HCT116 (cell line): ENCODE data around the gene PLEKHO2. TPM values are rescaled to one million over a fixed set of nuclear protein-coding genes. Genes with fewer than 3 reads are reported as not detected.

ENCODE experiments used
- ATAC-seq: fragments of 200-7000 bp; cut with Tn5 transposase; 2 replicates; pipeline ENCODE4 v1.9.1; 2020; ENCODE audit warnings: mild to moderate bottlenecking, moderate library complexity
- BruUV-seq: library from RNA; stranded (reverse); fragments of 400-500 nt; replicated peaks from 2 replicates; lab custom pipeline; 2021; lab: Mats Ljungman, UMichigan
- CTCF ChIA-PET: fragments of 300-600 bp; sonication (Branson Sonifier 250); formaldehyde crosslinking; loops from one replicate; lab custom pipeline; 2021; ENCODE audit warnings: antibody characterized with exemption; lab: Charles Lee
- POLR2A ChIA-PET: fragments of 300-600, 350-600 bp; sonication (Branson Sonifier 250); formaldehyde crosslinking; loops from one replicate; lab custom pipeline; 2021; ENCODE audit warnings: antibody characterized with exemption; lab: Charles Lee
- RAD21 ChIA-PET, 2 experiments: fragments of 300-600 bp; sonication (Branson Sonifier 250); formaldehyde crosslinking; loops; one replicate each; lab custom pipeline; 2023; ENCODE audit warnings: low total read pairs in 2 of 2; ENCODE audit not compliant: uncharacterized antibody in 2 of 2, unreplicated experiment in 2 of 2, low non-redundant PET in 1 of 2; lab: Charles Lee
- DNase-seq: peaks from one replicate; pipeline ENCODE4 v3.0.0-alpha.2; 2010; ENCODE audit warnings: low read depth, low spot score
- H2AFZ ChIP-seq: fragments of 200-600 bp; shearing (Covaris generic), sonication (generic); 2 replicates; pipeline ENCODE4 v1.6.1; 2017; ENCODE audit warnings: low read depth, mixed run types, mixed read lengths, antibody characterized with exemption, low read length; ENCODE audit not compliant: poor library complexity, severe bottlenecking
- H3K27ac ChIP-seq: 2 replicates; pipeline ENCODE4 v1.5.1; 2012; ENCODE audit warnings: low read depth, low read length
- H3K27me3 ChIP-seq: fragments of 200-600 bp; sonication (generic); 2 replicates; pipeline ENCODE4 v1.6.1; 2016; ENCODE audit warnings: mixed run types, low read length, mixed read lengths; ENCODE audit not compliant: insufficient read depth
- H3K36me3 ChIP-seq, 2 experiments: fragments of 200-500 bp in 1 of 2; fragments of 200-600 bp in 1 of 2; sonication (Bioruptor generic) in 1 of 2; sonication (generic) in 1 of 2; 2 replicates each; pipeline versions ENCODE4 v1.5.1 to v1.6.1; 2014 to 2016; ENCODE audit warnings: low read length in 2 of 2, inconsistent platforms in 1 of 2, mixed read lengths in 1 of 2, mixed run types in 1 of 2; ENCODE audit not compliant: insufficient read depth in 2 of 2, control insufficient read depth in 1 of 2
- H3K4me1 ChIP-seq, 2 experiments: fragments of 200-600 bp in 1 of 2; sonication (generic) in 1 of 2; 2 replicates each; pipeline versions ENCODE4 v1.5.1 to v1.6.1; 2012 to 2017; ENCODE audit warnings: low read length in 2 of 2, inconsistent platforms in 1 of 2, mild to moderate bottlenecking in 1 of 2, mixed read lengths in 1 of 2, mixed run types in 1 of 2, moderate library complexity in 1 of 2; ENCODE audit not compliant: insufficient read depth in 2 of 2, control insufficient read depth in 1 of 2
- H3K4me2 ChIP-seq: fragments of 200-600 bp; sonication (generic); 2 replicates; pipeline ENCODE4 v1.6.1; 2017; ENCODE audit warnings: mixed run types, low read length, mixed read lengths
- H3K4me3 ChIP-seq, 2 experiments: fragments of 200-600 bp in 1 of 2; sonication (generic) in 1 of 2; replicated peaks in 1 of 2; 2 replicates each; pipeline ENCODE4 v1.5.1; 2011 to 2016; ENCODE audit warnings: low read length in 2 of 2, control low read depth in 1 of 2, low read depth in 1 of 2, mild to moderate bottlenecking in 1 of 2, mixed read lengths in 1 of 2, mixed run types in 1 of 2
- H3K79me2 ChIP-seq: fragments of 200-600 bp; sonication (generic); 2 replicates; pipeline ENCODE4 v1.6.1; 2017; ENCODE audit warnings: mild to moderate bottlenecking, mixed run types, low read length, moderate library complexity, mixed read lengths; ENCODE audit not compliant: insufficient read depth
- H3K9ac ChIP-seq: fragments of 200-600 bp; sonication (generic); 2 replicates; pipeline ENCODE4 v1.6.1; 2016; ENCODE audit warnings: low read length, mixed read lengths
- H3K9me2 ChIP-seq: fragments of 200-600 bp; sonication (generic), shearing (Covaris generic); 2 replicates; pipeline ENCODE4 v1.6.1; 2017; ENCODE audit warnings: mixed run types, mild to moderate bottlenecking, moderate library complexity; ENCODE audit not compliant: insufficient read depth
- H3K9me3 ChIP-seq, 2 experiments: fragments of 200-500 bp in 1 of 2; fragments of 200-600 bp in 1 of 2; sonication (Bioruptor generic) in 1 of 2; sonication (generic) in 1 of 2; 2 replicates each; pipeline ENCODE4 v1.6.1; 2014 to 2017; ENCODE audit warnings: low read length in 2 of 2, mixed read lengths in 2 of 2, inconsistent platforms in 1 of 2, low read depth in 1 of 2, mild to moderate bottlenecking in 1 of 2, mixed run types in 1 of 2, moderate library complexity in 1 of 2; ENCODE audit not compliant: control insufficient read depth in 1 of 2, insufficient read depth in 1 of 2
- H4K20me1 ChIP-seq: fragments of 200-600 bp; sonication (generic), shearing (Covaris generic); 2 replicates; pipeline ENCODE4 v1.6.1; 2017; ENCODE audit warnings: mixed run types, mild to moderate bottlenecking, moderate library complexity; ENCODE audit not compliant: insufficient read depth
- CEBPB ChIP-seq: IDR thresholded peaks from 2 replicates; pipeline ENCODE4 v1.6.1; 2012; ENCODE audit warnings: low read depth
- EZH2 ChIP-seq: fragments of 200-600 bp; sonication (generic); IDR thresholded peaks from 2 replicates; pipeline ENCODE4 v1.6.1; 2017; ENCODE audit warnings: antibody characterized with exemption, mixed run types
- EZH2phosphoT487 ChIP-seq: fragments of 200-600 bp; IDR thresholded peaks from 2 replicates; pipeline ENCODE4 v1.6.1; 2018; ENCODE audit warnings: antibody characterized with exemption, borderline replicate concordance
- JUND ChIP-seq: IDR thresholded peaks from 2 replicates; pipeline ENCODE4 v1.6.1; 2012
- MAX ChIP-seq: IDR thresholded peaks from 2 replicates; pipeline ENCODE4 v1.6.1; 2012
- POLR2AphosphoS5 ChIP-seq: IDR thresholded peaks from 2 replicates; pipeline ENCODE4 v1.6.1; 2011; ENCODE audit warnings: mild to moderate bottlenecking, low read depth, low read length, moderate library complexity
- REST ChIP-seq: IDR thresholded peaks from 2 replicates; pipeline ENCODE4 v1.6.1; 2012; ENCODE audit warnings: low read depth
- intact Hi-C: fragments of 100-400 bp; cut with micrococcal nuclease; formaldehyde crosslinking; loops from 2 replicates; pipeline ENCODE4 v1.10.0; 2022
- total RNA-seq: library from RNA; stranded (reverse); gene quantifications from one replicate; pipeline ENCODE4 v1.2.1, GENCODE V29; 2021; ENCODE audit not compliant: unreplicated experiment
- TF ChIP-seq, protein P1 (sequence below), 3 experiments: fragments of 200-600 bp in 1 of 3; sonication (generic) in 1 of 3; IDR thresholded peaks in 2 of 3; conservative IDR thresholded peaks in 1 of 3; 2 replicates each; pipeline ENCODE4 v1.5.1; 2012 to 2017; ENCODE audit warnings: low read depth in 2 of 3, low read length in 2 of 3, antibody characterized with exemption in 1 of 3, borderline replicate concordance in 1 of 3, control low read depth in 1 of 3, mild to moderate bottlenecking in 1 of 3, mixed read lengths in 1 of 3, mixed run types in 1 of 3, moderate library complexity in 1 of 3; ENCODE audit not compliant: insufficient read depth in 1 of 3
- TF ChIP-seq, protein P2 (sequence below): IDR thresholded peaks from 2 replicates; pipeline ENCODE4 v1.6.1; 2011; ENCODE audit warnings: mild to moderate bottlenecking, low read length, moderate library complexity; ENCODE audit not compliant: insufficient replicate concordance; ENCODE audit errors: extremely low read depth
- TF ChIP-seq, protein P3 (sequence below): IDR thresholded peaks from 2 replicates; pipeline ENCODE4 v1.6.1; 2012

PLEKHO2 gene
- total RNA-seq, 1 experiment from 2014 or later, result 8.0 TPM

GRCh38 chr15:64856429-64857145, 14.9 kb downstream of the PLEKHO2 start:
- BruUV-seq, result no TSS peak
- ChIA-PET POLR2A (no interaction called here), CTCF (no interaction called here), RAD21 (no interaction called here)
- H3K9me3 ChIP-seq, result no peaks in the 10 kb centered on the region
- TF ChIP-seq MAX (no peak), REST (no peak), JUND (no peak), EZH2phosphoT487 (no peak), POLR2AphosphoS5 (no peak), CEBPB (no peak), EZH2 (no peak)
- TF ChIP-seq, protein P1, sequence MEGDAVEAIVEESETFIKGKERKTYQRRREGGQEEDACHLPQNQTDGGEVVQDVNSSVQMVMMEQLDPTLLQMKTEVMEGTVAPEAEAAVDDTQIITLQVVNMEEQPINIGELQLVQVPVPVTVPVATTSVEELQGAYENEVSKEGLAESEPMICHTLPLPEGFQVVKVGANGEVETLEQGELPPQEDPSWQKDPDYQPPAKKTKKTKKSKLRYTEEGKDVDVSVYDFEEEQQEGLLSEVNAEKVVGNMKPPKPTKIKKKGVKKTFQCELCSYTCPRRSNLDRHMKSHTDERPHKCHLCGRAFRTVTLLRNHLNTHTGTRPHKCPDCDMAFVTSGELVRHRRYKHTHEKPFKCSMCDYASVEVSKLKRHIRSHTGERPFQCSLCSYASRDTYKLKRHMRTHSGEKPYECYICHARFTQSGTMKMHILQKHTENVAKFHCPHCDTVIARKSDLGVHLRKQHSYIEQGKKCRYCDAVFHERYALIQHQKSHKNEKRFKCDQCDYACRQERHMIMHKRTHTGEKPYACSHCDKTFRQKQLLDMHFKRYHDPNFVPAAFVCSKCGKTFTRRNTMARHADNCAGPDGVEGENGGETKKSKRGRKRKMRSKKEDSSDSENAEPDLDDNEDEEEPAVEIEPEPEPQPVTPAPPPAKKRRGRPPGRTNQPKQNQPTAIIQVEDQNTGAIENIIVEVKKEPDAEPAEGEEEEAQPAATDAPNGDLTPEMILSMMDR (IDR thresholded peaks at IDR 0.05 in 2 of 3, conservative IDR thresholded peaks at IDR 0.05 in 1 of 3; ENCODE audit: borderline replicate concordance in 1 of 3, insufficient read depth in 1 of 3, low read depth in 2 of 3, low read length in 2 of 3), result no peak
- TF ChIP-seq, protein P2, sequence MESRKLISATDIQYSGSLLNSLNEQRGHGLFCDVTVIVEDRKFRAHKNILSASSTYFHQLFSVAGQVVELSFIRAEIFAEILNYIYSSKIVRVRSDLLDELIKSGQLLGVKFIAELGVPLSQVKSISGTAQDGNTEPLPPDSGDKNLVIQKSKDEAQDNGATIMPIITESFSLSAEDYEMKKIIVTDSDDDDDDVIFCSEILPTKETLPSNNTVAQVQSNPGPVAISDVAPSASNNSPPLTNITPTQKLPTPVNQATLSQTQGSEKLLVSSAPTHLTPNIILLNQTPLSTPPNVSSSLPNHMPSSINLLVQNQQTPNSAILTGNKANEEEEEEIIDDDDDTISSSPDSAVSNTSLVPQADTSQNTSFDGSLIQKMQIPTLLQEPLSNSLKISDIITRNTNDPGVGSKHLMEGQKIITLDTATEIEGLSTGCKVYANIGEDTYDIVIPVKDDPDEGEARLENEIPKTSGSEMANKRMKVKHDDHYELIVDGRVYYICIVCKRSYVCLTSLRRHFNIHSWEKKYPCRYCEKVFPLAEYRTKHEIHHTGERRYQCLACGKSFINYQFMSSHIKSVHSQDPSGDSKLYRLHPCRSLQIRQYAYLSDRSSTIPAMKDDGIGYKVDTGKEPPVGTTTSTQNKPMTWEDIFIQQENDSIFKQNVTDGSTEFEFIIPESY, result no peak
- TF ChIP-seq, protein P3, sequence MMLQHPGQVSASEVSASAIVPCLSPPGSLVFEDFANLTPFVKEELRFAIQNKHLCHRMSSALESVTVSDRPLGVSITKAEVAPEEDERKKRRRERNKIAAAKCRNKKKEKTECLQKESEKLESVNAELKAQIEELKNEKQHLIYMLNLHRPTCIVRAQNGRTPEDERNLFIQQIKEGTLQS, result no peak
- H2AFZ ChIP-seq, result no peak overlapping the region
- H3K9me2 ChIP-seq, result no peaks in the 10 kb centered on the region
- H3K27ac ChIP-seq, result no peak overlapping the region
- no peaks in the 10 kb centered on the region for H3K27me3 ChIP-seq
- H3K36me3 ChIP-seq, result peaks cover 4 to 7% of the 10 kb centered on the region in 2 experiments; a peak in 3 of 4 replicates
- H3K4me2 ChIP-seq, result no peak overlapping the region
- DNase-seq (no peak), ATAC-seq (no peak)
- H3K9ac ChIP-seq, result no peak overlapping the region
- H3K79me2 ChIP-seq, result no peaks in the 10 kb centered on the region
- H3K4me1 ChIP-seq, result peaks cover 0 to 7% of the 10 kb centered on the region in 2 experiments; a peak in 1 of 4 replicates
- intact Hi-C loops, result no loop called here
- no peaks in the 10 kb centered on the region for H4K20me1 ChIP-seq
- no peak overlapping the region for H3K4me3 ChIP-seq
